Measurements from ENCODE around the gene MTUS2. TPM values are rescaled to one million over a fixed set of nuclear protein-coding genes. Genes with fewer than 3 reads are reported as not detected.

The MTUS2 gene
- total RNA-seq, 5 donors from 2014 or later (not counting 1 experiment from before 2014, with no cell fraction given) = 0.05 to 0.28 (median 0.12) TPM

DNA sequence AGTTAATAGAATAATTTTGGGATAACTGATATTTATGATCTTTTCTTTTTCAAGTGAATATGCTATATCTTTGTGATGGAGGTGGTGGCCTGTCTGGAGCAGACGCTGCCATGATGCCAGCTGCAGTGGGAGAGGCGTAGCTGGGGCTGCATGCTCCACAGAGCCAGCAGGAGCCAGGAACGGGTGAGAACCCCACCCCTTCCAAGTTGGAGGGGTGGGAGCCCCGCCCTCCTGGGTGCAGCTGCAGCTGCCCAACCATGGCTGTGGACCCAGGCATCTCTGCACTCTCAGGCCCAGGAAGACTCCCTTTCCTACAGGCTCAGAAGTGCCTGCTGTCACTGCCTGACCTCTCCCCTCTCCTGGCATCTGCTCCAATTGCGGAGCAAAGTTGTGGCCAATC lies 402.3 kb downstream of the MTUS2 start:
- Mint-ChIP-seq H3K9me3 (peaks cover 4 to 15% (median 10%) of the 10 kb centered on the region in 3 donors), H3K27me3 (no peaks in the 10 kb centered on the region), H3K4me1 (no peaks in the 10 kb centered on the region), H3K27ac (no peak overlapping the region), H3K4me3 (no peak overlapping the region), H3K36me3 (no peaks in the 10 kb centered on the region)
- 94% methylated on average over 3 of the region's 5 CpGs for WGBS (ENCODE audit: insufficient coverage)
- Histone ChIP-seq H3K27me3 (replicated peaks in 1 of 2; ENCODE audit: control insufficient read depth in 2 of 2, extremely low read depth in 1 of 2, insufficient read depth in 2 of 2, low read length in 1 of 2) (peaks cover 0 to 17% of the 10 kb centered on the region in 2 experiments), H3K4me3 (ENCODE audit: control insufficient read depth in 1 of 2, extremely low read depth in 1 of 2, low read length in 1 of 2) (no peak overlapping the region), H3K9me3 (no peaks in the 10 kb centered on the region), H3K36me3 (ENCODE audit: control insufficient read depth in 2 of 2, extremely low read depth in 1 of 2, insufficient read depth in 1 of 2, low read length in 1 of 2) (no peaks in the 10 kb centered on the region), H3K27ac (ENCODE audit: low read length) (no peak overlapping the region), H3K4me1 (ENCODE audit: control insufficient read depth in 1 of 2, extremely low read depth in 1 of 2, insufficient read depth in 2 of 2, low read length in 2 of 2) (no peaks in the 10 kb centered on the region)
- ATAC-seq (replicated peaks in 1 of 4) (no peak), DNase-seq (no peak)
- ChIA-PET CTCF (no interaction called here), POLR2A (no interaction called here)

DNA sequence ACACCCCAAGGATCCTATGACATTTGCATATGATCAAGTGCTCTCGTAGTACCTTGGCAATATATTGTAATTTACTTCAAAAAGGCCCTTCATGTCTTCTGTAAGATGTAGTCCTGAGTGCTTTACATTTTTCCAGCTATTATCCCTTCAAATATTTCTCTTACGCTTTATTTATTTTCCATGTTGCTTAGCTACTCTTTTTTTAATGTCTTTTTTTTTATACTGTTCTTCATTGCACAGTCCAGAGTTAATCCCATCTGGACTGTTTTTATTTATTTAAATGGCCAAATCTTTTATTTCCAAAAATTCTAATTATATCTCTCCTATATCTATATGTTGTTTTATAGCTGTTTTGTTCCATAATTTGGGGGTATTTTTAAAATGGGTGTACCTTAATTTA lies 404.1 kb downstream of the MTUS2 start:
- ATAC-seq (replicated peaks in 1 of 4) (no peak), DNase-seq (no peak)
- no CpG with 5 or more reads among the region's 2 CpGs for WGBS (ENCODE audit: insufficient coverage)
- Mint-ChIP-seq H3K36me3 (no peaks in the 10 kb centered on the region), H3K27ac (no peak overlapping the region), H3K4me3 (no peak overlapping the region), H3K9me3 (peaks cover 3 to 7% (median 4%) of the 10 kb centered on the region in 3 donors), H3K4me1 (no peaks in the 10 kb centered on the region), H3K27me3 (peaks cover 0 to 1% of the 10 kb centered on the region in 2 donors)
- ChIA-PET CTCF (no interaction called here), POLR2A (no interaction called here)
- no peak overlapping the region for H3K27ac ChIP-seq (ENCODE audit: low read length)
- H3K27me3 ChIP-seq (replicated peaks in 1 of 2; ENCODE audit: control insufficient read depth in 2 of 2, extremely low read depth in 1 of 2, insufficient read depth in 2 of 2, low read length in 1 of 2) = peaks cover 0 to 17% of the 10 kb centered on the region in 2 experiments
- no peak overlapping the region for H3K4me3 ChIP-seq (ENCODE audit: control insufficient read depth in 1 of 2, extremely low read depth in 1 of 2, low read length in 1 of 2)
- no peaks in the 10 kb centered on the region for H3K36me3 ChIP-seq (ENCODE audit: control insufficient read depth in 2 of 2, extremely low read depth in 1 of 2, insufficient read depth in 1 of 2, low read length in 1 of 2)
- H3K4me1 ChIP-seq (ENCODE audit: control insufficient read depth in 1 of 2, extremely low read depth in 1 of 2, insufficient read depth in 2 of 2, low read length in 2 of 2) = no peaks in the 10 kb centered on the region
- H3K9me3 ChIP-seq = no peaks in the 10 kb centered on the region

DNA sequence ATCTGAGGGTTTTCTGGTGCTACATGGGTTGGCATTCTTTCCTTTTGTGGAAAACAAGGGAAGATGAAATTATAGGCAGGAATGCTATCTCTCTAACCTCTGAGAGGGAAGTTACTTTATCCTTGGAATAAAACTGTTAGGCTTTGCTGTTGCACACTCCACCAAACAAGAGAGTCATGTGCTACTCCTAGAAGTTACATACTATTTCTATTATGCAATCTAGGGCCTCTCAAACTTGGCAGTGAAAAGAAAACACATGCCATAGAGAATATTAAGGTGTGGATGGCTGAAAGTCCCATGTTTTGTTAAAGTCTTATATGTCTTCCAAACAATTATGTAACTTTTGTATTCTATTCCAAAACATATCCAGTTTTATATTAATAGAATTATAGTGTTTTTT lies 407.4 kb downstream of the MTUS2 start:
- Histone ChIP-seq H3K9me3 (no peaks in the 10 kb centered on the region), H3K4me3 (ENCODE audit: control insufficient read depth in 1 of 2, extremely low read depth in 1 of 2, low read length in 1 of 2) (no peak overlapping the region), H3K36me3 (ENCODE audit: control insufficient read depth in 2 of 2, extremely low read depth in 1 of 2, insufficient read depth in 1 of 2, low read length in 1 of 2) (no peaks in the 10 kb centered on the region), H3K27ac (ENCODE audit: low read length) (no peak overlapping the region), H3K27me3 (replicated peaks in 1 of 2; ENCODE audit: control insufficient read depth in 2 of 2, extremely low read depth in 1 of 2, insufficient read depth in 2 of 2, low read length in 1 of 2) (peaks cover 0 to 14% of the 10 kb centered on the region in 2 experiments), H3K4me1 (ENCODE audit: control insufficient read depth in 1 of 2, extremely low read depth in 1 of 2, insufficient read depth in 2 of 2, low read length in 2 of 2) (no peaks in the 10 kb centered on the region)
- ATAC-seq (replicated peaks in 1 of 4) (no peak), DNase-seq (no peak)
- peaks cover 0 to 4% (median 0%) of the 10 kb centered on the region in 3 donors for H3K9me3 Mint-ChIP-seq
- H3K36me3 Mint-ChIP-seq = no peaks in the 10 kb centered on the region
- H3K4me1 Mint-ChIP-seq = no peaks in the 10 kb centered on the region
- CTCF ChIA-PET = interaction anchor here in 1 of 2 donors (0.6 kb wide), 1 partner anchor 77 kb away, joined by 5 read pairs; no protein-coding TSS in a partner anchor
- no peak overlapping the region for H3K4me3 Mint-ChIP-seq
- no peak overlapping the region for H3K27ac Mint-ChIP-seq
- peaks cover 0 to 1% of the 10 kb centered on the region in 2 donors for H3K27me3 Mint-ChIP-seq
- POLR2A ChIA-PET = no interaction called here

DNA sequence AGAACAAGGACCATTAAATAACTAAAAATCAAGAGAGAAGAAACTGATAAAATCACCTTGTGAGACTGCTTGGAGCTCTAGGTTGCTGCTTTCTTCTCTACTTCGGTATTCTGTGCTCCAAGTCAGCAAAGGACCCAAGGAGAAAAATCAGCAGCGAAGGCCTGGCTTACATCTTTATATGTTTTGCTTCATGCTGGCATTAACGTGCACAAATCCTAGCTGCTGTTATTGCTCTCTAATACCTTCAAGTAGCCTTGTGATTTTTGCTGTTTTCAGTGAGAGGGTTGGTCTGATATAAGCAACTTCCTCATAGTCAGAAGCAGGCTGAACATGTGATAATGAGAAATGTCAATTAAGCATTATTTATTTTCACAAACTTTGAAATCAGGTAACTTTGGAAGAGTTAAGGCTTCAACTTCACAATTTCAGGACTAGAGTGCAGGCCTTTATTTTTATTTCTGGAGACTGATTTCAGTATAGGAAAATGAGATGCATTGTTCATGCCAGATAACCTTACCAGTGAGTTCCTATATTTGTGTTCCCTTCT lies 410.2 kb downstream of the MTUS2 start:
- CTCF ChIA-PET = no interaction called here
- Mint-ChIP-seq H3K4me1 (no peaks in the 10 kb centered on the region), H3K9me3 (no peaks in the 10 kb centered on the region), H3K4me3 (no peak overlapping the region), H3K36me3 (no peaks in the 10 kb centered on the region), H3K27ac (no peak overlapping the region), H3K27me3 (peaks cover 0 to 4% of the 10 kb centered on the region in 2 donors)
- H3K36me3 ChIP-seq (ENCODE audit: control insufficient read depth in 2 of 2, extremely low read depth in 1 of 2, insufficient read depth in 1 of 2, low read length in 1 of 2) = no peaks in the 10 kb centered on the region
- no peak for ATAC-seq (replicated peaks in 1 of 4)
- no peak for DNase-seq
- POLR2A ChIA-PET = no interaction called here
- H3K27me3 ChIP-seq (replicated peaks in 1 of 2; ENCODE audit: control insufficient read depth in 2 of 2, extremely low read depth in 1 of 2, insufficient read depth in 2 of 2, low read length in 1 of 2) = no peaks in the 10 kb centered on the region
- H3K27ac ChIP-seq (ENCODE audit: low read length) = no peak overlapping the region
- H3K4me1 ChIP-seq (ENCODE audit: control insufficient read depth in 1 of 2, extremely low read depth in 1 of 2, insufficient read depth in 2 of 2, low read length in 2 of 2) = no peaks in the 10 kb centered on the region
- WGBS (ENCODE audit: insufficient coverage) = no CpG with 5 or more reads among the region's 3 CpGs
- H3K9me3 ChIP-seq = no peaks in the 10 kb centered on the region
- no peak overlapping the region for H3K4me3 ChIP-seq (ENCODE audit: control insufficient read depth in 1 of 2, extremely low read depth in 1 of 2, low read length in 1 of 2)

DNA sequence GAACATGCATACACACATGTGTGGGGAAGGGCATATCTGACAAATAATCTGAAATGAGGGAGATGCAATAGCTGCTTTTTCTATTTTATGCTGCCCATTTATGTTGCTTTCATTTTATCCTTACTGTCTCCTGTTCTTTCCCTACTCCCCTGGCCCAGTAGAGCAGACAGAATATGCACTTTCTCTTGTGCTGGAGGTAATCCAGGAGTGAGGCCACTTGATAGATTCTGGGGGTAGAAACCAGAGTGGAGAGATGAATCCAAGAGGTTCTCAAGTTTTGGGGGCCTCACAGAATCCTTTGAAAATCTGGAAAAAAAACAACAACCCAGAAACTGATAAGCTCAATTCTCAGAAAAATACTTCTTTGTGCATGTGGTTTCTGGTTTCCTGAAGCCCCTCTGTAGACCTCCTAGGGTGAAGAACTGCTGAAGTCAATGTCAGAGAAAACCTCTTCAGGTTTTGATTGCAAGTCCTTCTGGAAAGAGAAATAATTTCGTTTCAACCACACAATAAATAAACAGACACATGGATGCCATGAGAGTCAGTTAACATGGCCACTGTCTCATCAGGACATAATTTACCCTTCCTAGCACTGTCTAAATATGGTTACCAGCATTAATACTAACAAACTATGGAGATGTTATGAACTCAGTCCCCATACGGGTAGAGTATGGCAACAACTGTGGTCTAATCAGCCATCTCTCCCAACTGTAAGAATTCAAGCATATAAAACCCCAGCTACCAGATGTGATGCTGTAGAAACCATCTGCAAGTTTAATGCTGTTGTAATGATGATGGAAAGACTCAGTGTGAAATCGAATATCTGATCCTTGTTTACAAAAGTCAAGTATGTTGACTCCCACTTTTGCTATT lies 419.8 kb downstream of the MTUS2 start:
- CTCF ChIA-PET = no interaction called here
- WGBS (ENCODE audit: insufficient coverage) = no CpG with 5 or more reads among the region's 3 CpGs

DNA sequence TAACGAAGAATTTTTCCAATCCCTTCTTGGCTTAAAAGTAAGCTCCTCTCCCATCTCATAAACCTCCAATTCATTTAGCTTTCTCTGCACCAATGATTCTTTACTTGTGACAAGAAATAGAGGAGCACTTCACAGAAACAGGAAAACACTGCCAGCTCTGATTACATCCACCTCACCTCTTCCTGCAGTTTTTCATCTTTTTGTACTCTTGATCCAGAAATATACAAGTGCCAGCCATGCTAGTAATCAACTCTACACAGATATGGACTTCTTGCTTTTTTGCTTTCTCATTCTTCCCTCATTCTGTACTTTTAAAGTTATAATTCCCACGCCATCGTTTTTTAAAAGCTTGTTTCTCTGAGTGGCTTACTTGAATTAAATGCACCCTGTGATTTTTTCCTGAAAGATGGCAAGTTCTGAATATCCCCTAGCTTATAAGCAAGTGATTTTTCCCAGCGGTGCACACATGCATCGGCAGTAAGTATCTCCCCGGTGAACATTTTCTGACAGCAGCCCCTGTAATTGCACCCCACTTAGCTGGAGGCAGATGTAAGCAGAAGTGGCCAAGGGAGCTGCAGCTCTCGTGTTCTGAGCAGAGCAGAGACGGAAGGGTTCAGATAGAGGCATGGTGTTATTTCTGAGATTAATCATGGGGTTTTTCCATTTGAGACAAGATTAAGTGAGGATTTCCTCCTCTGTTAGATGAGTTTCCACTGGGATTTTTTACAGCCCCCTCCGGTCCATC lies 434.7 kb downstream of the MTUS2 start:
- no peaks in the 10 kb centered on the region for H3K4me1 ChIP-seq (ENCODE audit: control insufficient read depth in 1 of 2, extremely low read depth in 1 of 2, insufficient read depth in 2 of 2, low read length in 2 of 2)
- no peak for ATAC-seq (replicated peaks in 1 of 4)
- no peaks in the 10 kb centered on the region for H3K9me3 ChIP-seq
- H3K36me3 ChIP-seq (ENCODE audit: control insufficient read depth in 2 of 2, extremely low read depth in 1 of 2, insufficient read depth in 1 of 2, low read length in 1 of 2) = no peaks in the 10 kb centered on the region
- peaks cover 0 to 4% of the 10 kb centered on the region in 2 experiments for H3K27me3 ChIP-seq (replicated peaks in 1 of 2; ENCODE audit: control insufficient read depth in 2 of 2, extremely low read depth in 1 of 2, insufficient read depth in 2 of 2, low read length in 1 of 2)
- H3K27me3 Mint-ChIP-seq = peaks cover 4 to 6% of the 10 kb centered on the region in 2 donors
- no peak for DNase-seq
- POLR2A ChIA-PET = no interaction called here
- H3K4me1 Mint-ChIP-seq = no peaks in the 10 kb centered on the region
- WGBS (ENCODE audit: insufficient coverage) = 19% methylated on average over 3 of the region's 9 CpGs
- H3K4me3 Mint-ChIP-seq = no peak overlapping the region
- no peak overlapping the region for H3K27ac ChIP-seq (ENCODE audit: low read length)
- no peaks in the 10 kb centered on the region for H3K36me3 Mint-ChIP-seq
- H3K9me3 Mint-ChIP-seq = peaks cover 0 to 9% (median 0%) of the 10 kb centered on the region in 3 donors
- no peak overlapping the region for H3K4me3 ChIP-seq (ENCODE audit: control insufficient read depth in 1 of 2, extremely low read depth in 1 of 2, low read length in 1 of 2)
- no peak overlapping the region for H3K27ac Mint-ChIP-seq
- CTCF ChIA-PET = no interaction called here

More for the DNA sequence above, 419.8 kb downstream of the MTUS2 start:
- H3K4me3 Mint-ChIP-seq = no peak overlapping the region
- no peaks in the 10 kb centered on the region for H3K4me1 Mint-ChIP-seq
- Histone ChIP-seq H3K4me1 (ENCODE audit: control insufficient read depth in 1 of 2, extremely low read depth in 1 of 2, insufficient read depth in 2 of 2, low read length in 2 of 2) (no peaks in the 10 kb centered on the region), H3K4me3 (ENCODE audit: control insufficient read depth in 1 of 2, extremely low read depth in 1 of 2, low read length in 1 of 2) (no peak overlapping the region), H3K36me3 (ENCODE audit: control insufficient read depth in 2 of 2, extremely low read depth in 1 of 2, insufficient read depth in 1 of 2, low read length in 1 of 2) (no peaks in the 10 kb centered on the region), H3K9me3 (no peaks in the 10 kb centered on the region), H3K27me3 (replicated peaks in 1 of 2; ENCODE audit: control insufficient read depth in 2 of 2, extremely low read depth in 1 of 2, insufficient read depth in 2 of 2, low read length in 1 of 2) (peaks cover 0 to 2% of the 10 kb centered on the region in 2 experiments), H3K27ac (ENCODE audit: low read length) (no peak overlapping the region)
- H3K9me3 Mint-ChIP-seq = peaks cover under 1 to 8% (median 1%) of the 10 kb centered on the region in 3 donors
- DNase-seq (no peak), ATAC-seq (replicated peaks in 1 of 4) (no peak)
- no peak overlapping the region for H3K27ac Mint-ChIP-seq
- no peaks in the 10 kb centered on the region for H3K36me3 Mint-ChIP-seq
- peaks cover 5 to 11% of the 10 kb centered on the region in 2 donors for H3K27me3 Mint-ChIP-seq
- POLR2A ChIA-PET = no interaction called here

Data from T-cell (primary cell).